Lung (tissue), 12 donors: ENCODE results near the gene FHOD3. TPM values are rescaled to one million over a fixed set of nuclear protein-coding genes. Genes with fewer than 3 reads are reported as not detected.

Experiments used
- ATAC-seq: fragments of 200-7000 bp; cut with Tn5 transposase; one replicate; pipeline ENCODE4 v1.9.1; 2020; ENCODE audit warnings: moderate number of reproducible peaks; ENCODE audit not compliant: insufficient read depth, low FRiP score
- DNase-seq, 3 donors: peaks; one replicate each; pipeline ENCODE4 v3.0.0-alpha.2; 2013 to 2017
- H3K27ac ChIP-seq, 2 donors: one replicate each; pipeline ENCODE4 v1.5.1; 2013; ENCODE audit warnings: mild to moderate bottlenecking in 2 of 2, moderate library complexity in 2 of 2, control low read depth in 1 of 2, inconsistent platforms in 1 of 2, low read depth in 1 of 2, low read length in 1 of 2
- H3K27me3 ChIP-seq, 3 donors: one replicate each; pipeline ENCODE4 v1.5.1; 2013; ENCODE audit warnings: low read length in 2 of 3; ENCODE audit not compliant: control insufficient read depth in 3 of 3, insufficient read depth in 3 of 3
- H3K36me3 ChIP-seq, 4 donors: one replicate each; pipeline ENCODE4 v1.5.1; 2013; ENCODE audit warnings: low read length in 4 of 4, mild to moderate bottlenecking in 1 of 4, moderate library complexity in 1 of 4; ENCODE audit not compliant: control insufficient read depth in 4 of 4, insufficient read depth in 4 of 4
- H3K4me1 ChIP-seq, 5 donors: one replicate each; pipeline ENCODE4 v1.5.1; 2013; ENCODE audit warnings: low read length in 5 of 5, mild to moderate bottlenecking in 2 of 5, moderate library complexity in 1 of 5; ENCODE audit not compliant: control insufficient read depth in 5 of 5, insufficient read depth in 5 of 5
- H3K4me3 ChIP-seq: one replicate; pipeline ENCODE4 v1.5.1; 2013; ENCODE audit warnings: mild to moderate bottlenecking, control low read depth, moderate library complexity
- H3K9ac ChIP-seq, 2 donors: one replicate each; pipeline ENCODE4 v1.5.1; 2013; ENCODE audit warnings: low read length in 2 of 2, control low read depth in 1 of 2; ENCODE audit not compliant: insufficient read depth in 1 of 2
- H3K9me3 ChIP-seq, 4 donors: one replicate each; pipeline ENCODE4 v1.5.1; 2013; ENCODE audit warnings: low read length in 3 of 4, mild to moderate bottlenecking in 1 of 4, moderate library complexity in 1 of 4; ENCODE audit not compliant: control insufficient read depth in 4 of 4, insufficient read depth in 3 of 4
- CTCF ChIP-seq: IDR thresholded peaks from 2 replicates; pipeline ENCODE4 v1.5.1; 2012; ENCODE audit warnings: mild to moderate bottlenecking; ENCODE audit errors: control extremely low read depth, extremely low read depth
- WGBS, 2 donors: extraction: QIAGEN DNeasy Blood & Tissue Kit; methylation state at CpG; one replicate each; pipeline ENCODE4 v1.1.7; 2013; 5-methylcytosine and 5-hydroxymethylcytosine counted together
- polyA plus RNA-seq, 2 donors: library from polyadenylated mRNA; stranded (reverse); fragments of 200-250 nt; gene quantifications; one replicate each; pipeline ENCODE4 v1.2.1, GENCODE V29; 2013
- total RNA-seq, 2 donors: library from RNA; depleted of rRNA in 1 of 2; stranded (reverse); fragments of >200 nt in 1 of 2; gene quantifications; one replicate each; pipeline ENCODE4 v1.2.1, GENCODE V29; 2014 to 2021
- donor health status: control.
- donor health status: control.
- donor health status: Bipolar disorder and iron deficiency.
- donor health status: healthy.
- donor health status: DM: yes; HTN: yes; CAD: no.

Gene FHOD3
- total and polyA plus RNA-seq, 4 donors, result 1.0 to 7.4 (median 2.9) TPM

GRCh38 chr18:36688020-36688965 lies 390.8 kb downstream of the FHOD3 start:
- no peak overlapping the region for H3K27ac ChIP-seq
- no peak overlapping the region for H3K9ac ChIP-seq
- TF ChIP-seq CTCF, result peak; percentile 49
- peaks cover 0 to 6% (median 2%) of the 10 kb centered on the region in 4 donors for H3K9me3 ChIP-seq
- DNase-seq, result peak; percentile 60 to 77 (median 72)
- H3K36me3 ChIP-seq, result no peaks in the 10 kb centered on the region
- no peak overlapping the region for H3K4me3 ChIP-seq
- ATAC-seq, result peak; percentile 77
- H3K27me3 ChIP-seq, result no peaks in the 10 kb centered on the region
- peaks cover 0 to 9% (median 0%) of the 10 kb centered on the region in 5 donors for H3K4me1 ChIP-seq
- 40 to 58% methylated on average over 3 of the region's 3 CpGs for WGBS, 2 donors

GRCh38 chr18:36692371-36692770 lies 394.9 kb downstream of the FHOD3 start:
- H3K4me3 ChIP-seq, result no peak overlapping the region
- no peaks in the 10 kb centered on the region for H3K36me3 ChIP-seq
- 75 to 93% methylated on average over 2 of the region's 2 CpGs for WGBS, 2 donors
- DNase-seq, result no peak
- peaks cover 0 to 1% (median 0%) of the 10 kb centered on the region in 4 donors for H3K9me3 ChIP-seq
- no peak for ATAC-seq
- TF ChIP-seq CTCF, result no peak
- no peak overlapping the region for H3K9ac ChIP-seq
- peaks cover 0 to 9% (median 0%) of the 10 kb centered on the region in 5 donors for H3K4me1 ChIP-seq
- H3K27ac ChIP-seq, result no peak overlapping the region
- no peaks in the 10 kb centered on the region for H3K27me3 ChIP-seq

GRCh38 chr18:36692921-36693332 lies 395.4 kb downstream of the FHOD3 start:
- 53 to 78% methylated on average over 9 of the region's 9 CpGs for WGBS, 2 donors
- Histone ChIP-seq H3K27me3 (no peaks in the 10 kb centered on the region), H3K9me3 (peaks cover 0 to 1% (median 0%) of the 10 kb centered on the region in 4 donors), H3K36me3 (no peaks in the 10 kb centered on the region), H3K27ac (no peak overlapping the region), H3K4me1 (peaks cover 0 to 9% (median 0%) of the 10 kb centered on the region in 5 donors), H3K4me3 (no peak overlapping the region), H3K9ac (no peak overlapping the region)
- TF ChIP-seq CTCF, result no peak
- no peak for ATAC-seq
- no peak for DNase-seq
